GM12878 (cell line): Measurements from ENCODE around the gene NTN3. TPM values are rescaled to one million over a fixed set of nuclear protein-coding genes. Genes with fewer than 3 reads are reported as not detected.

Experiments used
- ATAC-seq: fragments of 200-7000 bp; cut with Tn5 transposase; 3 replicates; pipeline ENCODE4 v1.9.1; 2020; ENCODE audit warnings: mild to moderate bottlenecking, moderate library complexity
- BruUV-seq: library from RNA; stranded (reverse); fragments of 400-500 nt; replicated peaks from 2 replicates; lab custom pipeline; 2021; lab: Mats Ljungman, UMichigan
- CTCF ChIA-PET: fragments of 300-600 bp; sonication (Branson Sonifier 250); formaldehyde crosslinking; extraction: SDS; loops from one replicate; lab custom pipeline; 2021; ENCODE audit warnings: inconsistent platforms; lab: Yijun Ruan, JAX
- POLR2A ChIA-PET: fragments of 350-600 bp; formaldehyde crosslinking; extraction: SDS; loops from one replicate; lab custom pipeline; 2021; ENCODE audit warnings: inconsistent platforms; lab: Charles Lee
- RAD21 ChIA-PET: fragments of 300-600 bp; sonication (Branson Sonifier 250); formaldehyde crosslinking; loops from one replicate; lab custom pipeline; 2023; ENCODE audit warnings: antibody characterized with exemption; ENCODE audit not compliant: unreplicated experiment; lab: Charles Lee
- SMC1A ChIA-PET: fragments of 300-600 bp; sonication (Branson Sonifier 250); formaldehyde crosslinking; loops from one replicate; lab custom pipeline; 2023; ENCODE audit not compliant: unreplicated experiment, uncharacterized antibody; lab: Charles Lee
- DNase-seq: peaks from one replicate; pipeline ENCODE4 v3.0.0-alpha.2; 2011; ENCODE audit warnings: low read depth, low spot score
- FAIRE-seq: peaks from 3 replicates; lab custom pipeline; 2011; peaks lifted over from hg19 to GRCh38; lab: Jason Lieb, UNC
- H2AFZ ChIP-seq: 2 replicates; pipeline ENCODE4 v1.6.0; 2011; ENCODE audit warnings: low read depth, low read length, control low read depth; ENCODE audit not compliant: control insufficient read depth
- H3K27ac ChIP-seq: 2 replicates; pipeline ENCODE4 v1.5.1; 2011; ENCODE audit warnings: control low read depth; ENCODE audit not compliant: control insufficient read depth, insufficient read depth
- H3K27me3 ChIP-seq, 2 experiments: replicated peaks in 1 of 2; 2 replicates each; pipeline versions ENCODE4 v1.6.0 to v1.6.1; 2011; ENCODE audit warnings: low read length in 1 of 2; ENCODE audit not compliant: control insufficient read depth in 2 of 2, insufficient read depth in 2 of 2
- H3K36me3 ChIP-seq, 2 experiments: 2 replicates each; pipeline ENCODE4 v1.5.1; 2011; ENCODE audit warnings: low read length in 1 of 2; ENCODE audit not compliant: control insufficient read depth in 2 of 2, insufficient read depth in 2 of 2
- H3K4me1 ChIP-seq: 2 replicates; pipeline ENCODE4 v1.6.1; 2011; ENCODE audit warnings: mild to moderate bottlenecking, low read length, moderate library complexity, mixed read lengths; ENCODE audit not compliant: control insufficient read depth, insufficient read depth
- H3K4me2 ChIP-seq: 2 replicates; pipeline ENCODE4 v1.6.0; 2011; ENCODE audit warnings: control low read depth; ENCODE audit not compliant: control insufficient read depth, insufficient read depth
- H3K4me3 ChIP-seq: fragments of 200-600 bp; sonication (generic); 2 replicates; pipeline ENCODE4 v1.5.1; 2016
- H3K79me2 ChIP-seq: 2 replicates; pipeline ENCODE4 v1.6.0; 2011; ENCODE audit warnings: low read length; ENCODE audit not compliant: control insufficient read depth, insufficient read depth
- H3K9ac ChIP-seq: 2 replicates; pipeline ENCODE4 v1.8.0; 2011; ENCODE audit warnings: low read length, control low read depth, mixed read lengths; ENCODE audit not compliant: control insufficient read depth, insufficient read depth
- H3K9me3 ChIP-seq: replicated peaks from 3 replicates; pipeline ENCODE4 v1.5.1; 2011; ENCODE audit warnings: mild to moderate bottlenecking, low read length; ENCODE audit not compliant: control insufficient read depth, insufficient read depth
- H4K20me1 ChIP-seq: 2 replicates; pipeline ENCODE4 v1.6.0; 2011; ENCODE audit not compliant: control insufficient read depth, insufficient read depth
- BRCA1 ChIP-seq: IDR thresholded peaks from 2 replicates; pipeline ENCODE4 v1.6.1; 2011; ENCODE audit warnings: low read depth, low read length, improper control_type of control experiment
- CHD1 ChIP-seq: IDR thresholded peaks from 2 replicates; pipeline ENCODE4 v1.6.1; 2012; ENCODE audit warnings: low read depth, low read length, improper control_type of control experiment
- JUND ChIP-seq: IDR thresholded peaks from 2 replicates; pipeline ENCODE4 v1.6.1; 2012; ENCODE audit warnings: low read depth, mild to moderate bottlenecking, low read length, improper control_type of control experiment, moderate library complexity
- LARP7 ChIP-seq: fragments of 450-650 bp; IDR thresholded peaks from 2 replicates; pipeline ENCODE4 v1.6.1; 2017; ENCODE audit warnings: mild to moderate bottlenecking
- MAX ChIP-seq: IDR thresholded peaks from 2 replicates; pipeline ENCODE4 v1.6.1; 2012; ENCODE audit warnings: low read depth, low read length, improper control_type of control experiment
- NFYA ChIP-seq: IDR thresholded peaks from 2 replicates; pipeline ENCODE4 v1.6.1; 2011; ENCODE audit warnings: low read depth, mild to moderate bottlenecking, low read length, improper control_type of control experiment, borderline replicate concordance
- RAD51 ChIP-seq: fragments of 450-650 bp; IDR thresholded peaks from 2 replicates; pipeline ENCODE4 v1.6.1; 2016; ENCODE audit warnings: moderate library complexity, mild to moderate bottlenecking, inconsistent platforms
- SP1 ChIP-seq: IDR thresholded peaks from one replicate; pipeline ENCODE4 v1.6.1; 2011; ENCODE audit warnings: low read depth, low read length
- WRNIP1 ChIP-seq: IDR thresholded peaks from 2 replicates; pipeline ENCODE4 v1.6.1; 2011; ENCODE audit warnings: low read depth, low read length, improper control_type of control experiment, borderline replicate concordance
- ZBTB4 ChIP-seq: fragments of 450-650 bp; formaldehyde crosslinking; IDR thresholded peaks from 2 replicates; pipeline ENCODE4 v1.4.0; 2022; ENCODE audit warnings: mild to moderate bottlenecking, moderate library complexity
- ZNF687 ChIP-seq: fragments of 450-650 bp; IDR thresholded peaks from 2 replicates; pipeline ENCODE4 v1.6.1; 2017; ENCODE audit warnings: mild to moderate bottlenecking, moderate library complexity
- WGBS: methylation state at CpG from one replicate; pipeline ENCODE4 v1.1.6; 2016; ENCODE audit warnings: low lambda C conversion rate; ENCODE audit not compliant: insufficient replicate concordance, insufficient coverage; ENCODE audit errors: missing lambda C conversion rate; 5-methylcytosine and 5-hydroxymethylcytosine counted together
- in situ Hi-C: fragments of 300-500 bp; cut with MboI; formaldehyde crosslinking; loops from 9 replicates; pipeline ENCODE4 v1.14.3; 2018; ENCODE audit warnings: mixed read lengths
- intact Hi-C: fragments of 100-400 bp; cut with micrococcal nuclease; formaldehyde crosslinking; loops from one replicate; pipeline ENCODE4 v1.14.2; 2022; ENCODE audit not compliant: unreplicated experiment
- polyA plus RNA-seq, 11 experiments: library from polyadenylated mRNA; depleted of rRNA in 4 of 11; unstranded in 6 of 11; stranded (reverse) in 5 of 11; fragments of >200 nt; fragmentation: Nextera tagmentation in 4 of 11; fragmentation: Illumina TruSeq in 1 of 11; extraction: Ambion mirVana in 4 of 11; extraction: Trizol in 1 of 11; gene quantifications; 1 replicate in 1 of 11; 2 replicates in 10 of 11; pipeline versions ENCODE4 v1.2.1 to v1.2.3, GENCODE V29; 2011 to 2016; ENCODE audit warnings: inconsistent platforms in 2 of 11, missing spikeins in 2 of 11, low read depth in 1 of 11
- total RNA-seq, 4 experiments: library from RNA; depleted of rRNA in 3 of 4; stranded (reverse); fragments of >200 nt in 3 of 4; fragmentation: Illumina TruSeq in 1 of 4; extraction: Trizol in 1 of 4; gene quantifications; 2 replicates each; pipeline versions ENCODE4 v1.2.1 to v1.2.3, GENCODE V29; 2013 to 2021

NTN3 gene
- total and polyA plus RNA-seq, 10 of the 15 experiments (the other 5 are each of a cell fraction or from before 2014, with no cell fraction given): 0.04 TPM; not detected in 9

GRCh38 chr16:2511128-2511800 lies 40.2 kb downstream of the NTN3 start (continued):
- TF ChIP-seq ZNF687: no peak
- TF ChIP-seq, all 136 proteins: peak for 0

- WGBS: 93% methylated on average over 17 of the region's 17 CpGs
- ChIA-PET RAD21 (interaction anchor here (1.0 to 1.3 kb wide), 2 partner anchors 42 to 241 kb away, joined by 3 to 4 read pairs; partner anchors contain the start of gene SRRM2), CTCF (interaction anchor here (0.6 to 1.6 kb wide), 2 partner anchors 27 to 372 kb away, joined by 3 to 4 read pairs; no protein-coding TSS in a partner anchor), POLR2A (no interaction called here), SMC1A (interaction anchor here (0.8 to 1.3 kb wide), 2 partner anchors 10 to 26 kb away, joined by 3 to 5 read pairs; partner anchors contain the start of gene PDPK1)
- BruUV-seq: no TSS peak
- Histone ChIP-seq H3K79me2 (peaks cover 34% of the 10 kb centered on the region), H3K27ac (no peak overlapping the region), H3K9ac (no peak overlapping the region), H3K9me3 (no peaks in the 10 kb centered on the region), H2AFZ (no peak overlapping the region), H3K4me2 (no peak overlapping the region), H3K27me3 (no peaks in the 10 kb centered on the region), H3K36me3 (peaks cover 2 to 6% of the 10 kb centered on the region in 2 experiments; a peak in 3 of 4 replicates), H3K4me1 (peaks cover 41% of the 10 kb centered on the region), H4K20me1 (peaks cover 6% of the 10 kb centered on the region; the same call in 1 of the 2 replicates), H3K4me3 (no peak overlapping the region)
- intact Hi-C loops: no loop called here
- ATAC-seq: no peak
- in situ Hi-C loops: no loop called here
- DNase-seq: no peak
- TF ChIP-seq WRNIP1: no peak
- TF ChIP-seq NFYA: no peak
- TF ChIP-seq SP1: no peak
- no peak for TF ChIP-seq BRCA1
- TF ChIP-seq CHD1: no peak
- TF ChIP-seq JUND: no peak
- no peak for TF ChIP-seq MAX
- no peak for TF ChIP-seq ZBTB4 (CRISPR knock-in tag)
- no peak for TF ChIP-seq RAD51
- no peak for TF ChIP-seq LARP7
- FAIRE-seq: no peak
These were observed 41.1 kb downstream of the NTN3 start for GRCh38 chr16:2511996-2512734.
